ENCODE data around the gene TBX20.

- TF ChIP-seq CTCF (IDR thresholded peaks at IDR 0.05) (no peak), EP300 (IDR thresholded peaks at IDR 0.05) (no peak), POLR2A (IDR thresholded peaks at IDR 0.05) (no peak)
These were observed 5.1 kb upstream of the TBX20 start for GRCh38 chr7:35258868-35259522.
